GM21723 (cell line): ENCODE data around the gene VWF.
"Not testable (repeated sequence)": the region's sequence is repeated elsewhere in the genome, so short reads cannot be mapped to it uniquely, and the experiment has no call there.

Source experiments
- ATAC-seq: cut with Tn5 transposase; IDR thresholded peaks from one replicate; pipeline ENCODE4 v1.9.1; 2021; ENCODE audit warnings: mild to moderate bottlenecking, moderate library complexity; ENCODE audit not compliant: unreplicated experiment

Gene VWF

GRCh38 chr12:6106218-6106617, 18.3 kb downstream of the VWF start:
- no peak for ATAC-seq

DNA sequence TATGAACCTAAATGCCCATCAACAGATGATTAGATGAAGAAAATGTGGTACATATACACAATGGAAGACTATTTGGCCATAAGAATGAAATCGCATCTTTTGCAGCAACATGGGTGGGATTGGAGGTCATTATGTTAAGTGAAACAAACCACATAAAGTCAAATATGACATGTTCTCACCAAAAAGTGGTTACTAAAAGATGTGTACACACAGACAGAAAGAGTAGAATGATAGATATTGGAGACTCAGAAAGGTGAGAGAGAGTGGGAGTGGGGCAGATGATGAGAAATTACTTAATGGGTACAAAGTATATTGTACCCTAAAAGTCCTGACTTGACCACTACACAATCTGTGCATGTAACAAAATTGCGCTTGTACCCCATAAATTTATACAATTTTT, 19.6 kb downstream of the VWF start:
- no peak for ATAC-seq

GRCh38 chr12:6104027-6104426, 20.4 kb downstream of the VWF start:
- ATAC-seq: no peak

GRCh38 chr12:6102021-6102420, 22.4 kb downstream of the VWF start:
- not testable (repeated sequence) for ATAC-seq

- no peak for ATAC-seq
These were observed 25.2 kb downstream of the VWF start for GRCh38 chr12:6099316-6099715.

GRCh38 chr12:6097411-6097810, 27.1 kb downstream of the VWF start:
- ATAC-seq: no peak

- no peak for ATAC-seq
These were observed 27.9 kb downstream of the VWF start for GRCh38 chr12:6096527-6096926.

- no peak for ATAC-seq
These were observed 29.2 kb downstream of the VWF start for GRCh38 chr12:6095269-6095668.

DNA sequence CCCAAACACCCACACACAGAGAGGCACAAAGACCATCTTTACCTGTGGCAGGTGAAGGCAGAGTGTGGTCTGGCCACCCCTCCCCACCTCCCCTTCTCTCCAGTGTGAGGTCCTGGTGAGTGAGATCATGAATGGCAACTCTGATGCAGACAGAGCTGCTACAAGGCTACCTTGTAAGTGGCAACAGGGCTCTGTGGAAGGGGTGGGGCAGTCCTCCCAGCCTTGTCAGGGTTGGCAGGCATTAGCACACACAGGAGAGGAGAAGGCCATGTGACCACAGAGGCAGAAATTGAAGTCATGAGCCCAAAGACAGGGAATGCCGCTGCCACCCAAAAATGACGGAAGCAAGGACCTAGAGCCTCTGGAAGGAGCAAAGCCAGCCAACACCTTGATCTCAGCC, 30.7 kb downstream of the VWF start:
- no peak for ATAC-seq

DNA sequence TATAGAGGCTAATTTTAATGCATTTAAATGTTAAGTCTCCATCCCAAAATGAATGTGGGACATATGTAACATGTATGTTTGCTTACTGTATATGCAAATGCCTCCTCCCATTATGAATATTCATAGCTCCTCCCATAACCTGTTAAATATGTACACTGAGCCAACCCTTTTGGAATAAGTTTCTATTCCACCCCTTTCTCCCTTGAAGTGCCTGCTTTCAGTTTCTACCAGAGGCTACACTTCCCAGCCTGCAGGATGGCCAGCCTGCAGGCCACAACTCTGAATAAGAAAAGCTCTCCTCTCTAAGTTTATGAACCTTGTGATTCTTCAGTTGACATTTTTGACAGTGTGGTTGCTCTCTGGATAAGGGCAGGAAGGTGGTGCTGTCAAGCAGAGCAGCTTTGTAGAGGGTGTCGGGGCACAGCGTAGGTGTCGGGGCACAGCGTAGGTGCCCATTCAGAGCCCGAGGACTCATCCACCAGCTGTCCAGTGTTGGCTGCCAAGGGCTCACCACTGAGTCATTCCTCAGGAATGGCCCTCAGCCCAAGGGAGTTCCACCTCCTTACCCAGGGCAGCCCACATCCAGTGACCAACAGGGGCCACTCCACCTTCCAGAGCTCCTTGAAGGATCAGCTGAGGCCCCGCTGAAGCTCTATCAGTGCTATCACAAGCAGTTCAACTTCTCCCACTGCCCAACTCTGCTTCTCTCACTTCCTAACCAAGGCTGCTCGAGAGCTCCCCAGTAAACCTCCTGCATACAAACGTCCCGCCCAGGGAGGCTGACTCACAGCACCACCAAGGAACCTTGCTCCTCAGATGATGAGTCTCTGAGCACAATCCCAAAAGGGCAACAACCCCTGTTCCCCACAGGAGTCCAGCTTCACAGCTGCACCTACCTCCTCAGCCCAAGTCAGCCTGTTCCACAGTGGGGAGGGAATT, 31.4 kb downstream of the VWF start:
- ATAC-seq: no peak

GRCh38 chr12:6091786-6092566, 32.5 kb downstream of the VWF start:
- no peak for ATAC-seq

DNA sequence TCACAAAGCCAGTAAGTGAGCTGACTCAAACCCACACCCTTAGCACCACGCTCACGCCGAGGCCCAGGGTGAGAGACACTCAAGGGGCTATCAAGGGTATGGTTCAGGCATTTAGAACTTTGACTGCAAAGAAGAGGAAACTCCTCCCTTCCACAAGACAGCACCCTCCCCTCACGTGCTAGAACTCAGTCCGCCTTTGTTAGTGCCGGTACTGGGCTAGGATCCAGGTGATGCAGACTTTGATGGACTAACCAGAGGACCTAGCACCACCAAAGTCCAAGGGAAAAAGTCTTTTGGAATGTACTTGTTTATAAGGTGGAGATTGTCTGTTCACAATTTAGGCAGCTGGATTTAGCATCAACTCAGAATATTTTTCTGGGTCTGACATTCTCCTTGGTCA, 33.7 kb downstream of the VWF start:
- ATAC-seq: no peak

DNA sequence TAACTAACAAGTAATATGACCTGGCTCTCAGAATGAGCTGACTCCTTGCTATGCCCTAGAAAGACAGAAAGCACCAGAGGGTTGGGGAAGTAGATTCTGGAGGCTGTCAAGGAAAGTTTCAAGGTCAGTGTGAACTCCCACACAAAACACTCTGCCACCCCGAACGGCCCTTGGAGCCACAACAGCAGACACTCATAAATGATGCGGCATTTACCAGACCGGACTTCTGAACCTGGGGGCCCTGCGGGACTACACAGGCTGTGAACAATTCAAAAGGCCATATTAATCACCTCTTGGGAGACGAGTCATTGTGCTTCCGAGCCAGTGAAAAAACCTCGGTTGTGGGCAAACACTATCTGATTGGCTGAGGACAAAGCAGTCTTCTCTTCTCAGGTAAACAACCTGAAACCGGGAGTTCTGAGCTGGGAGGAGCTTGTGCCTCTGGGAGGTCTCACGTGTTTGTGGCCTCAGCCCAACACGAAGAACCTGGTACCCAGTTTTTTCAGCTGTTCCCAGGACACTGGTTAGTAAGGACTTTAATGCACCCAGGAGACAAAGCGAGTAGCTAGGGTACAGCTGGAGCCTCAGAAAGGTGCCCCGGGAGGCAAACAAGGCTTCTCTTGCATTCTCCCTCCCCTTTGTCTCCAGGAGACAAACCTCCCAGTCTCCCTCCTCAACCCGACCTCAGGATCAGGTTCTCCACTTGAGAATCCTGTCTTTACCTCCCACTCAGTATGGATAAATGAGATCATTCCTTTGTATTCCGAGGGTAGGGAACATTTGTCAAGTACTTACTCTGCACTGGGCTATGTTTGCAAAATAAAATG, 35.3 kb downstream of the VWF start:
- ATAC-seq: no peak

DNA sequence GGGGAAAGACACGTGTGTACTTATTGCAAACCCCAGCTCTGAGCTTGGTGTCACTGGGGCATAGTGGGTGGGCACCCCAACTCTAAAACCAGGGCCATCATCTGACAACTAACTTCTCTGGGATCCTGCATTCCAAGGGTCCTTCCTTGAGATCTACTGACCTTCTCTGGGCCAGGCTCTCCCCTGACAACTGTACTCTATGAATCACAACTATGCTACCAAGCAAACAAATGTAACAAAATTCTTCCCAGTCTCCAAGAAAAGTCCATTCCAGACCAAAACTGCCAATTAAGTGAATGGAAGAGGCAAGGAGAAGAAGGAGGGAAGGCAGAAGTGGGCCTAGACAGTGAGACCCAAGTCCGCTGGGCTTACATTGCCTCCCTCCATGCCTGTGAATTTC, 38.2 kb downstream of the VWF start:
- no peak for ATAC-seq

- no peak for ATAC-seq
These were observed 38.6 kb downstream of the VWF start for GRCh38 chr12:6085841-6086240.

- no peak for ATAC-seq
These were observed 39.5 kb downstream of the VWF start for GRCh38 chr12:6084969-6085450.

GRCh38 chr12:6084261-6084968, 40.1 kb downstream of the VWF start:
- no peak for ATAC-seq

GRCh38 chr12:6083601-6084000, 40.9 kb downstream of the VWF start:
- ATAC-seq: no peak

- ATAC-seq: no peak
These were observed 41.9 kb downstream of the VWF start for GRCh38 chr12:6082613-6083012.
